HepG2 (cell line): ENCODE data around the gene C3orf38. TPM values are rescaled to one million over a fixed set of nuclear protein-coding genes. Genes with fewer than 3 reads are reported as not detected.

ENCODE experiments used
- AKNA ChIP-seq: sonication (generic); formaldehyde crosslinking; IDR thresholded peaks from 2 replicates; pipeline ENCODE4 v1.4.0; 2020; ENCODE audit warnings: missing genetic modification reagents, borderline replicate concordance
- CAMTA2 ChIP-seq: sonication (generic); formaldehyde crosslinking; IDR thresholded peaks from 2 replicates; pipeline ENCODE4 v1.4.0; 2020; ENCODE audit warnings: mild to moderate bottlenecking, missing genetic modification reagents, borderline replicate concordance
- DBP ChIP-seq: sonication (generic); formaldehyde crosslinking; IDR thresholded peaks from 2 replicates; pipeline ENCODE4 v1.4.0; 2020; ENCODE audit warnings: missing genetic modification reagents; ENCODE audit errors: not compliant biosample characterization
- DZIP1 ChIP-seq: sonication (generic); formaldehyde crosslinking; IDR thresholded peaks from 2 replicates; pipeline ENCODE4 v1.5.0; 2020; ENCODE audit warnings: mild to moderate bottlenecking, missing genetic modification reagents
- FOXK2 ChIP-seq: fragments of 450-650 bp; IDR thresholded peaks from 2 replicates; pipeline ENCODE4 v1.6.1; 2016
- HBP1 ChIP-seq: IDR thresholded peaks from 2 replicates; pipeline ENCODE4 v1.6.1; 2016; ENCODE audit warnings: low read depth, control low read depth
- RAD21 ChIP-seq: fragments of 450-650 bp; formaldehyde crosslinking; IDR thresholded peaks from 2 replicates; pipeline ENCODE4 v1.5.0; 2020; ENCODE audit warnings: mild to moderate bottlenecking
- TAF15 ChIP-seq: fragments of 200-400 bp; formaldehyde crosslinking; IDR thresholded peaks from one replicate; pipeline ENCODE4 v1.6.1; 2018; ENCODE audit warnings: mild to moderate bottlenecking, low read depth, low read length; ENCODE audit not compliant: poor library complexity, severe bottlenecking
- TOPORS ChIP-seq: sonication (generic); formaldehyde crosslinking; IDR thresholded peaks from 2 replicates; pipeline ENCODE4 v1.8.0; 2023; ENCODE audit warnings: mild to moderate bottlenecking, missing genetic modification reagents
- ZBTB42 ChIP-seq: sonication (generic); formaldehyde crosslinking; IDR thresholded peaks from 2 replicates; pipeline ENCODE4 v1.5.0; 2020; ENCODE audit warnings: mild to moderate bottlenecking, missing genetic modification reagents
- ZBTB7B ChIP-seq: sonication (generic); formaldehyde crosslinking; IDR thresholded peaks from 2 replicates; pipeline ENCODE4 v1.4.0; 2020; ENCODE audit warnings: missing genetic modification reagents
- ZNF496 ChIP-seq: sonication (generic); formaldehyde crosslinking; IDR thresholded peaks from 2 replicates; pipeline ENCODE4 v1.8.1; 2023; ENCODE audit warnings: mild to moderate bottlenecking, moderate library complexity, missing genetic modification reagents; ENCODE audit not compliant: insufficient replicate concordance
- ZNF569 ChIP-seq: sonication (generic); formaldehyde crosslinking; IDR thresholded peaks from 2 replicates; pipeline ENCODE4 v1.5.0; 2020; ENCODE audit warnings: mild to moderate bottlenecking, missing genetic modification reagents, moderate library complexity, borderline replicate concordance
- ZNF670 ChIP-seq: sonication (generic); formaldehyde crosslinking; IDR thresholded peaks from 2 replicates; pipeline ENCODE4 v1.8.0; 2022; ENCODE audit warnings: mild to moderate bottlenecking, missing genetic modification reagents, borderline replicate concordance
- ZXDC ChIP-seq: sonication (generic); formaldehyde crosslinking; IDR thresholded peaks from 2 replicates; pipeline ENCODE4 v1.5.0; 2020; ENCODE audit warnings: mild to moderate bottlenecking, missing genetic modification reagents
- polyA plus RNA-seq, 8 experiments: library from polyadenylated mRNA; depleted of rRNA in 3 of 8; stranded (reverse) in 7 of 8; unstranded in 1 of 8; fragments of >200 nt; fragmentation: Illumina TruSeq in 4 of 8; extraction: Trizol in 4 of 8; gene quantifications; 2 replicates each; pipeline versions ENCODE4 v1.2.1 to v1.2.3, GENCODE V29; 2011 to 2016; ENCODE audit warnings: low read depth in 4 of 8, missing spikeins in 1 of 8, mixed read lengths in 1 of 8; ENCODE audit not compliant: insufficient read depth in 1 of 8
- total RNA-seq, 5 experiments: library from RNA; depleted of rRNA; stranded (reverse); fragments of >200 nt; fragmentation: Illumina TruSeq; extraction: Trizol; gene quantifications; 2 replicates each; pipeline ENCODE4 v1.2.3, GENCODE V29; 2016; ENCODE audit warnings: low read depth in 1 of 5

Gene C3orf38
- total and polyA plus RNA-seq, 2 of the 13 experiments (the other 11 are each of a cell fraction or from before 2014, with no cell fraction given): 6.0 to 17.5 TPM

- TF ChIP-seq ZBTB42 (CRISPR knock-in tag): 0 out of 2 replicates have a peak, but pooled peaks have one; percentile 22
- TF ChIP-seq ZBTB7B (CRISPR knock-in tag): peak; percentile 66
- TF ChIP-seq ZXDC: peak; percentile 32
- no peak for TF ChIP-seq TOPORS (CRISPR knock-in tag)
- no peak for TF ChIP-seq TAF15
- no peak for TF ChIP-seq DZIP1 (CRISPR knock-in tag)
- peak; percentile 98 for TF ChIP-seq HBP1 (CRISPR knock-in tag)
- no peak for TF ChIP-seq AKNA
- TF ChIP-seq ZNF496 (CRISPR knock-in tag): no peak
- TF ChIP-seq DBP (CRISPR knock-in tag): no peak
- TF ChIP-seq CAMTA2 (CRISPR knock-in tag): 0 out of 2 replicates have a peak, but pooled peaks have one; percentile 49
- TF ChIP-seq ZNF569: no peak
- peak; percentile 89 for TF ChIP-seq FOXK2
- peak; percentile 88; the same call in 1 of the 2 replicates for TF ChIP-seq ZNF670 (CRISPR knock-in tag)
- TF ChIP-seq RAD21: no peak
Observed at GRCh38 chr3:88149509-88150362, at the start of gene C3orf38 (continued).
